GM12878 (cell line): Measurements from ENCODE around the gene UFM1. TPM values are rescaled to one million over a fixed set of nuclear protein-coding genes. Genes with fewer than 3 reads are reported as not detected.

ENCODE experiments used
- ATAC-seq: fragments of 200-7000 bp; cut with Tn5 transposase; 3 replicates; pipeline ENCODE4 v1.9.1; 2020; ENCODE audit warnings: mild to moderate bottlenecking, moderate library complexity
- BruUV-seq: library from RNA; stranded (reverse); fragments of 400-500 nt; replicated peaks from 2 replicates; lab custom pipeline; 2021; lab: Mats Ljungman, UMichigan
- CTCF ChIA-PET: fragments of 300-600 bp; sonication (Branson Sonifier 250); formaldehyde crosslinking; extraction: SDS; loops from one replicate; lab custom pipeline; 2021; ENCODE audit warnings: inconsistent platforms; lab: Yijun Ruan, JAX
- POLR2A ChIA-PET: fragments of 350-600 bp; formaldehyde crosslinking; extraction: SDS; loops from one replicate; lab custom pipeline; 2021; ENCODE audit warnings: inconsistent platforms; lab: Charles Lee
- RAD21 ChIA-PET: fragments of 300-600 bp; sonication (Branson Sonifier 250); formaldehyde crosslinking; loops from one replicate; lab custom pipeline; 2023; ENCODE audit warnings: antibody characterized with exemption; ENCODE audit not compliant: unreplicated experiment; lab: Charles Lee
- SMC1A ChIA-PET: fragments of 300-600 bp; sonication (Branson Sonifier 250); formaldehyde crosslinking; loops from one replicate; lab custom pipeline; 2023; ENCODE audit not compliant: unreplicated experiment, uncharacterized antibody; lab: Charles Lee
- DNase-seq: peaks from one replicate; pipeline ENCODE4 v3.0.0-alpha.2; 2011; ENCODE audit warnings: low read depth, low spot score
- FAIRE-seq: peaks from 3 replicates; lab custom pipeline; 2011; peaks lifted over from hg19 to GRCh38; lab: Jason Lieb, UNC
- H2AFZ ChIP-seq: 2 replicates; pipeline ENCODE4 v1.6.0; 2011; ENCODE audit warnings: low read depth, low read length, control low read depth; ENCODE audit not compliant: control insufficient read depth
- H3K27ac ChIP-seq: 2 replicates; pipeline ENCODE4 v1.5.1; 2011; ENCODE audit warnings: control low read depth; ENCODE audit not compliant: control insufficient read depth, insufficient read depth
- H3K27me3 ChIP-seq, 2 experiments: replicated peaks in 1 of 2; 2 replicates each; pipeline versions ENCODE4 v1.6.0 to v1.6.1; 2011; ENCODE audit warnings: low read length in 1 of 2; ENCODE audit not compliant: control insufficient read depth in 2 of 2, insufficient read depth in 2 of 2
- H3K36me3 ChIP-seq, 2 experiments: 2 replicates each; pipeline ENCODE4 v1.5.1; 2011; ENCODE audit warnings: low read length in 1 of 2; ENCODE audit not compliant: control insufficient read depth in 2 of 2, insufficient read depth in 2 of 2
- H3K4me1 ChIP-seq: 2 replicates; pipeline ENCODE4 v1.6.1; 2011; ENCODE audit warnings: mild to moderate bottlenecking, low read length, moderate library complexity, mixed read lengths; ENCODE audit not compliant: control insufficient read depth, insufficient read depth
- H3K4me2 ChIP-seq: 2 replicates; pipeline ENCODE4 v1.6.0; 2011; ENCODE audit warnings: control low read depth; ENCODE audit not compliant: control insufficient read depth, insufficient read depth
- H3K4me3 ChIP-seq: fragments of 200-600 bp; sonication (generic); 2 replicates; pipeline ENCODE4 v1.5.1; 2016
- H3K79me2 ChIP-seq: 2 replicates; pipeline ENCODE4 v1.6.0; 2011; ENCODE audit warnings: low read length; ENCODE audit not compliant: control insufficient read depth, insufficient read depth
- H3K9ac ChIP-seq: 2 replicates; pipeline ENCODE4 v1.8.0; 2011; ENCODE audit warnings: low read length, control low read depth, mixed read lengths; ENCODE audit not compliant: control insufficient read depth, insufficient read depth
- H3K9me3 ChIP-seq: replicated peaks from 3 replicates; pipeline ENCODE4 v1.5.1; 2011; ENCODE audit warnings: mild to moderate bottlenecking, low read length; ENCODE audit not compliant: control insufficient read depth, insufficient read depth
- H4K20me1 ChIP-seq: 2 replicates; pipeline ENCODE4 v1.6.0; 2011; ENCODE audit not compliant: control insufficient read depth, insufficient read depth
- BHLHE40 ChIP-seq, 2 experiments: fragments of 450-650 bp in 1 of 2; IDR thresholded peaks; 2 replicates each; pipeline ENCODE4 v1.6.1; 2011 to 2017; ENCODE audit warnings: low read depth in 2 of 2, borderline replicate concordance in 1 of 2, improper control_type of control experiment in 1 of 2, low read length in 1 of 2, mild to moderate bottlenecking in 1 of 2
- IRF3 ChIP-seq: fragments of 450-650 bp; IDR thresholded peaks from 2 replicates; pipeline ENCODE4 v1.6.1; 2014; ENCODE audit warnings: mild to moderate bottlenecking
- NR2C2 ChIP-seq: IDR thresholded peaks from 2 replicates; pipeline ENCODE4 v1.6.1; 2011; ENCODE audit warnings: borderline replicate concordance, low read depth; ENCODE audit not compliant: control insufficient read depth, insufficient read length
- ZNF384 ChIP-seq: IDR thresholded peaks from 2 replicates; pipeline ENCODE4 v1.6.1; 2012; ENCODE audit warnings: low read depth, mild to moderate bottlenecking, low read length, improper control_type of control experiment, borderline replicate concordance
- WGBS: methylation state at CpG from one replicate; pipeline ENCODE4 v1.1.6; 2016; ENCODE audit warnings: low lambda C conversion rate; ENCODE audit not compliant: insufficient replicate concordance, insufficient coverage; ENCODE audit errors: missing lambda C conversion rate; 5-methylcytosine and 5-hydroxymethylcytosine counted together
- in situ Hi-C: fragments of 300-500 bp; cut with MboI; formaldehyde crosslinking; loops from 9 replicates; pipeline ENCODE4 v1.14.3; 2018; ENCODE audit warnings: mixed read lengths
- intact Hi-C: fragments of 100-400 bp; cut with micrococcal nuclease; formaldehyde crosslinking; loops from one replicate; pipeline ENCODE4 v1.14.2; 2022; ENCODE audit not compliant: unreplicated experiment
- polyA plus RNA-seq, 11 experiments: library from polyadenylated mRNA; depleted of rRNA in 4 of 11; unstranded in 6 of 11; stranded (reverse) in 5 of 11; fragments of >200 nt; fragmentation: Nextera tagmentation in 4 of 11; fragmentation: Illumina TruSeq in 1 of 11; extraction: Ambion mirVana in 4 of 11; extraction: Trizol in 1 of 11; gene quantifications; 1 replicate in 1 of 11; 2 replicates in 10 of 11; pipeline versions ENCODE4 v1.2.1 to v1.2.3, GENCODE V29; 2011 to 2016; ENCODE audit warnings: inconsistent platforms in 2 of 11, missing spikeins in 2 of 11, low read depth in 1 of 11
- total RNA-seq, 4 experiments: library from RNA; depleted of rRNA in 3 of 4; stranded (reverse); fragments of >200 nt in 3 of 4; fragmentation: Illumina TruSeq in 1 of 4; extraction: Trizol in 1 of 4; gene quantifications; 2 replicates each; pipeline versions ENCODE4 v1.2.1 to v1.2.3, GENCODE V29; 2013 to 2021

Gene UFM1
- total and polyA plus RNA-seq, 10 of the 15 experiments (the other 5 are each of a cell fraction or from before 2014, with no cell fraction given): 40.8 to 96.5 (median 73.8) TPM

- ChIA-PET RAD21 (no interaction called here), POLR2A (no interaction called here), CTCF (no interaction called here), SMC1A (interaction anchor here (0.6 kb wide), 1 partner anchor 19 kb away, joined by 3 read pairs; no protein-coding TSS in a partner anchor)
- H4K20me1 ChIP-seq: no peaks in the 10 kb centered on the region
- no TSS peak for BruUV-seq
- H3K4me1 ChIP-seq: no peaks in the 10 kb centered on the region
- ATAC-seq (peak; percentile 50; the same call in 2 of the 3 replicates), DNase-seq (no peak), FAIRE-seq (no peak)
- no peak overlapping the region for H3K4me3 ChIP-seq
- no peaks in the 10 kb centered on the region for H3K9me3 ChIP-seq
- H3K27ac ChIP-seq: no peak overlapping the region
- no peaks in the 10 kb centered on the region for H3K36me3 ChIP-seq
- H3K4me2 ChIP-seq: no peak overlapping the region
- in situ Hi-C loops (no loop called here), intact Hi-C loops (no loop called here)
- 66% methylated on average over 5 of the region's 5 CpGs for WGBS
- H3K9ac ChIP-seq: no peak overlapping the region
- TF ChIP-seq BHLHE40 (IDR thresholded peaks at IDR 0.05; ENCODE audit: borderline replicate concordance in 1 of 2, low read depth in 2 of 2, low read length in 1 of 2) (peak in 1 of 2 experiments; percentile 19; a peak in 1 of 4 replicates), IRF3 (no peak), ZNF384 (peak; percentile 59; the same call in 1 of the 2 replicates)
- H3K79me2 ChIP-seq: no peaks in the 10 kb centered on the region
- no peak overlapping the region for H2AFZ ChIP-seq
- H3K27me3 ChIP-seq: no peaks in the 10 kb centered on the region
Measured at GRCh38 chr13:38321654-38322053, 28.0 kb upstream of the UFM1 start.

- Histone ChIP-seq H3K9me3 (no peaks in the 10 kb centered on the region), H3K4me3 (no peak overlapping the region), H2AFZ (no peak overlapping the region), H3K27ac (no peak overlapping the region), H3K36me3 (no peaks in the 10 kb centered on the region), H3K4me1 (no peaks in the 10 kb centered on the region), H3K9ac (no peak overlapping the region), H4K20me1 (no peaks in the 10 kb centered on the region), H3K79me2 (no peaks in the 10 kb centered on the region), H3K27me3 (no peaks in the 10 kb centered on the region), H3K4me2 (no peak overlapping the region)
- intact Hi-C loops (no loop called here), in situ Hi-C loops (no loop called here)
- CTCF ChIA-PET: no interaction called here
- no peak for ATAC-seq
- 100% methylated on average over 1 of the region's 1 CpG for WGBS
- POLR2A ChIA-PET: no interaction called here
- no peak for FAIRE-seq
- SMC1A ChIA-PET: interaction anchor here (0.6 kb wide), 1 partner anchor 11 kb away, joined by 3 read pairs; no protein-coding TSS in a partner anchor
- DNase-seq: no peak
- RAD21 ChIA-PET: no interaction called here
- BruUV-seq: no TSS peak
- TF ChIP-seq NR2C2: no peak
Measured at GRCh38 chr13:38325426-38325825, 24.2 kb upstream of the UFM1 start.
